Smooth muscle cell (in vitro differentiated cells): Measurements from ENCODE around the gene GPR55. TPM values are rescaled to one million over a fixed set of nuclear protein-coding genes. Genes with fewer than 3 reads are reported as not detected.

Source experiments
- DNase-seq: peaks from one replicate; lab custom pipeline; 2025; ENCODE audit not compliant: unreplicated experiment; lab: John Stamatoyannopoulos, UW
- H2AFZ ChIP-seq: fragments of 200-600 bp; sonication (generic); 2 replicates; pipeline ENCODE4 v1.6.0; 2016; ENCODE audit warnings: antibody characterized with exemption, low read depth, mild to moderate bottlenecking
- H3F3A ChIP-seq: fragments of 200-600 bp; sonication (generic); 2 replicates; pipeline ENCODE4 v1.6.0; 2017; ENCODE audit warnings: antibody characterized with exemption, low read depth
- H3K27ac ChIP-seq: fragments of 200-600 bp; sonication (generic); 2 replicates; pipeline ENCODE4 v1.5.1; 2016; ENCODE audit warnings: low read depth, mild to moderate bottlenecking
- H3K27me3 ChIP-seq: fragments of 200-600 bp; sonication (generic); 2 replicates; pipeline ENCODE4 v1.6.1; 2016; ENCODE audit warnings: low read depth, mild to moderate bottlenecking
- H3K36me3 ChIP-seq: fragments of 200-600 bp; sonication (generic); 2 replicates; pipeline ENCODE4 v1.5.1; 2016; ENCODE audit warnings: low read depth
- H3K4me1 ChIP-seq: fragments of 200-600 bp; sonication (generic); 2 replicates; pipeline ENCODE4 v1.5.1; 2016; ENCODE audit warnings: low read depth
- H3K4me2 ChIP-seq: fragments of 200-600 bp; sonication (generic); 2 replicates; pipeline ENCODE4 v1.6.0; 2016; ENCODE audit warnings: mild to moderate bottlenecking
- H3K4me3 ChIP-seq: fragments of 200-600 bp; sonication (generic); 2 replicates; pipeline ENCODE4 v1.5.1; 2016; ENCODE audit warnings: mild to moderate bottlenecking
- H3K79me2 ChIP-seq: fragments of 200-600 bp; sonication (generic); 2 replicates; pipeline ENCODE4 v1.6.0; 2016; ENCODE audit warnings: low read depth, mild to moderate bottlenecking
- H3K9ac ChIP-seq: fragments of 200-600 bp; sonication (generic); 2 replicates; pipeline ENCODE4 v1.6.0; 2016; ENCODE audit warnings: low read depth
- H3K9me3 ChIP-seq: fragments of 200-600 bp; sonication (generic); replicated peaks from 2 replicates; pipeline ENCODE4 v1.5.1; 2016; ENCODE audit warnings: low read depth
- H4K20me1 ChIP-seq: fragments of 200-600 bp; sonication (generic); 2 replicates; pipeline ENCODE4 v1.6.0; 2016; ENCODE audit warnings: low read depth
- WGBS: methylation state at CpG from one replicate; pipeline ENCODE4 v1.1.7; 2016; ENCODE audit warnings: low lambda C conversion rate; 5-methylcytosine and 5-hydroxymethylcytosine counted together
- polyA plus RNA-seq: library from polyadenylated mRNA; unstranded; fragments of >200 nt; fragmentation: Nextera tagmentation; extraction: Ambion mirVana; gene quantifications from 2 replicates; pipeline ENCODE4 v1.2.1, GENCODE V29; 2016
- total RNA-seq: library from RNA; depleted of rRNA; stranded (reverse); fragments of >200 nt; gene quantifications from 2 replicates; pipeline ENCODE4 v1.2.3, GENCODE V29; 2014
- TF ChIP-seq, protein P1 (sequence below): fragments of 200-600 bp; sonication (generic); IDR thresholded peaks from 2 replicates; pipeline ENCODE4 v1.5.1; 2017; ENCODE audit warnings: borderline replicate concordance, mild to moderate bottlenecking, antibody characterized with exemption; ENCODE audit not compliant: insufficient read depth, poor library complexity, severe bottlenecking

GPR55 gene
- total and polyA plus RNA-seq, 2 experiments from 2014 or later, result not detected

DNA sequence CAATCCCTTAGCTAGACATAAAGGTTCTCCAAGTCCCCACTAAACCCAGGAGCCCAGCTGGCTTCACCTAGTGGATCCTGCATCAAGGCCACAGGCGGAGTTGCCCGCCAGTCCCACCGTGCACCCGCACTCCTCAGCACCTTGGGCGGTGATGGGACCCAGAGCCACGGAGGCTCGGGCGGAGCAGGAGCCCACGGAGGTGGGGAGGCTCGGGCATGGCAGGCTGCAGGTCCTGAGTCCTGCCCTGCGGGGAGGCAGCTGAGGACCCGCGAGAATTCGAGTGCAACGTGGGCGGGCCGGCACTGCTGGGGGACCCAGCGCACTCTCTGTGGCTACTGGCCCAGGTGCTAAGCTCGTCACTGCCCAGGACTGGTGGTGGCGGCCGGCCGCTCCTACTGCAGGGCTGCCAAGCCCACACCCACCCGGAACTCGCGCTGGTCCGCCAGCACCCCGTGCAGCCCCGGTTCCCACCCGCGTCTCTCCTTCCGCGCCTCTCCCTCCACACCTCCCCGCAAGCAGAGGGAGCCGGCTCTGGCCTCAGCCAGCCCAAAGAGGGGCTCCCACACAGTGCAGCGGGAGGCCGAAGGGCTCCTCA is 39.2 kb upstream of the GPR55 start:
- H3K4me1 ChIP-seq, result no peaks in the 10 kb centered on the region
- H3K9ac ChIP-seq, result no peak overlapping the region
- H4K20me1 ChIP-seq, result no peaks in the 10 kb centered on the region
- no peak overlapping the region for H2AFZ ChIP-seq
- no peaks in the 10 kb centered on the region for H3K9me3 ChIP-seq
- TF ChIP-seq, protein P1, sequence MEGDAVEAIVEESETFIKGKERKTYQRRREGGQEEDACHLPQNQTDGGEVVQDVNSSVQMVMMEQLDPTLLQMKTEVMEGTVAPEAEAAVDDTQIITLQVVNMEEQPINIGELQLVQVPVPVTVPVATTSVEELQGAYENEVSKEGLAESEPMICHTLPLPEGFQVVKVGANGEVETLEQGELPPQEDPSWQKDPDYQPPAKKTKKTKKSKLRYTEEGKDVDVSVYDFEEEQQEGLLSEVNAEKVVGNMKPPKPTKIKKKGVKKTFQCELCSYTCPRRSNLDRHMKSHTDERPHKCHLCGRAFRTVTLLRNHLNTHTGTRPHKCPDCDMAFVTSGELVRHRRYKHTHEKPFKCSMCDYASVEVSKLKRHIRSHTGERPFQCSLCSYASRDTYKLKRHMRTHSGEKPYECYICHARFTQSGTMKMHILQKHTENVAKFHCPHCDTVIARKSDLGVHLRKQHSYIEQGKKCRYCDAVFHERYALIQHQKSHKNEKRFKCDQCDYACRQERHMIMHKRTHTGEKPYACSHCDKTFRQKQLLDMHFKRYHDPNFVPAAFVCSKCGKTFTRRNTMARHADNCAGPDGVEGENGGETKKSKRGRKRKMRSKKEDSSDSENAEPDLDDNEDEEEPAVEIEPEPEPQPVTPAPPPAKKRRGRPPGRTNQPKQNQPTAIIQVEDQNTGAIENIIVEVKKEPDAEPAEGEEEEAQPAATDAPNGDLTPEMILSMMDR, result no peak
- H3F3A ChIP-seq, result no peaks in the 10 kb centered on the region
- H3K79me2 ChIP-seq, result no peaks in the 10 kb centered on the region
- no peak for DNase-seq
- WGBS, result 97% methylated on average over 17 of the region's 36 CpGs
- H3K27ac ChIP-seq, result no peak overlapping the region
- no peak overlapping the region for H3K4me2 ChIP-seq
- no peaks in the 10 kb centered on the region for H3K36me3 ChIP-seq
- no peak overlapping the region for H3K4me3 ChIP-seq
- H3K27me3 ChIP-seq, result no peaks in the 10 kb centered on the region

DNA sequence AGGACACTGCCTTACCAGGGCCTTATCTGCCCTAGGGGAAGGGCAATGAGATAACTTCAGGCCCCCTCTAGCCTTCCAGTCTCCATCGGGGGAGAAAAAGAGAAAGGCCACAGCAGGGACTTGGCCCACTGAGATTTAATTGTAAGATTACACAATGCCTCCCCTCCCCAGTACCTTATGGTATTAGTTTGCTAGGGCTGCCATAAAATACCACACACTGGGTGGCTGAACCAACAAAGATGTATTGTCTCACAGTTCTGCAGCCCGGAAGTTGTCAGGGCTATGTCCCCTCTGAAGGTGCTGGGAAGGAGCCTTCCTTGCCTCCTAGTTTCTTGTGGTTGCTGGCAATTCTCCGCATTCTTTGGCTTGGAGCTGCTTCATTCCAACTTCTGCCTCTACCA is 36.0 kb upstream of the GPR55 start:
- WGBS, result 57% methylated on average over 3 of the region's 3 CpGs

GRCh38 chr2:230960026-230960425 is 35.0 kb upstream of the GPR55 start:
- TF ChIP-seq, protein P1, result no peak
- H4K20me1 ChIP-seq, result no peaks in the 10 kb centered on the region
- WGBS, result 88% methylated on average over 1 of the region's 1 CpG
- no peaks in the 10 kb centered on the region for H3K79me2 ChIP-seq
- H3F3A ChIP-seq, result no peaks in the 10 kb centered on the region
- H3K27ac ChIP-seq, result no peak overlapping the region
- no peak overlapping the region for H3K9ac ChIP-seq
- no peak for DNase-seq
- H3K4me1 ChIP-seq, result peaks cover 3% of the 10 kb centered on the region
- H3K4me2 ChIP-seq, result no peak overlapping the region
- no peaks in the 10 kb centered on the region for H3K9me3 ChIP-seq
- no peak overlapping the region for H2AFZ ChIP-seq
- H3K4me3 ChIP-seq, result no peak overlapping the region
- no peaks in the 10 kb centered on the region for H3K36me3 ChIP-seq
- no peaks in the 10 kb centered on the region for H3K27me3 ChIP-seq

More for the DNA sequence above, 36.0 kb upstream of the GPR55 start:
- Histone ChIP-seq H3K27me3 (no peaks in the 10 kb centered on the region), H3K27ac (no peak overlapping the region), H3K79me2 (no peaks in the 10 kb centered on the region), H3K9me3 (no peaks in the 10 kb centered on the region), H3K9ac (no peak overlapping the region), H3K4me1 (peaks cover 3% of the 10 kb centered on the region), H4K20me1 (no peaks in the 10 kb centered on the region), H3K4me3 (no peak overlapping the region), H2AFZ (no peak overlapping the region), H3K36me3 (no peaks in the 10 kb centered on the region), H3F3A (no peaks in the 10 kb centered on the region), H3K4me2 (no peak overlapping the region)
- TF ChIP-seq, protein P1, result no peak
- DNase-seq, result no peak
